Activated naive CD8-positive, alpha-beta T cell treated with anti-CD3 and anti-CD28 coated beads for 36 hours (primary cell): ENCODE results near the gene FSTL4. TPM values are rescaled to one million over a fixed set of nuclear protein-coding genes. Genes with fewer than 3 reads are reported as not detected.

Experiments used
- DNase-seq: peaks from one replicate; pipeline ENCODE4 v3.0.0; 2021
- H3K27ac Mint-ChIP-seq: one replicate; pipeline ENCODE4 v1.8.0; 2022; ENCODE audit warnings: mild to moderate bottlenecking, moderate library complexity, mixed read lengths
- H3K27me3 Mint-ChIP-seq: one replicate; pipeline ENCODE4 v1.8.0; 2022; ENCODE audit warnings: mild to moderate bottlenecking, mixed read lengths
- H3K36me3 Mint-ChIP-seq: one replicate; pipeline ENCODE4 v1.8.0; 2021; ENCODE audit warnings: mild to moderate bottlenecking, mixed read lengths
- H3K4me1 Mint-ChIP-seq: one replicate; pipeline ENCODE4 v1.8.0; 2021; ENCODE audit warnings: mixed read lengths
- H3K4me3 Mint-ChIP-seq: one replicate; pipeline ENCODE4 v1.8.0; 2022; ENCODE audit warnings: mild to moderate bottlenecking, moderate library complexity, mixed read lengths
- H3K9me3 Mint-ChIP-seq: one replicate; pipeline ENCODE4 v1.8.0; 2022; ENCODE audit warnings: mixed read lengths
- total RNA-seq, 2 experiments: library from RNA; stranded (reverse); gene quantifications; one replicate each; pipeline ENCODE4 v1.2.3, GENCODE V29; 2021

Gene FSTL4
- total RNA-seq, 2 experiments from 2014 or later, result 0.10 to 0.29 TPM

GRCh38 chr5:133273661-133274596 lies 338.4 kb downstream of the FSTL4 start:
- H3K36me3 Mint-ChIP-seq, result no peaks in the 10 kb centered on the region
- H3K27me3 Mint-ChIP-seq, result no peaks in the 10 kb centered on the region
- DNase-seq, result no peak
- H3K4me3 Mint-ChIP-seq, result no peak overlapping the region
- H3K9me3 Mint-ChIP-seq, result no peaks in the 10 kb centered on the region
- H3K4me1 Mint-ChIP-seq, result no peaks in the 10 kb centered on the region
- no peak overlapping the region for H3K27ac Mint-ChIP-seq

GRCh38 chr5:133272345-133272744 lies 340.0 kb downstream of the FSTL4 start:
- H3K4me1 Mint-ChIP-seq, result no peaks in the 10 kb centered on the region
- no peak overlapping the region for H3K4me3 Mint-ChIP-seq
- H3K27ac Mint-ChIP-seq, result no peak overlapping the region
- H3K36me3 Mint-ChIP-seq, result no peaks in the 10 kb centered on the region
- DNase-seq, result no peak
- no peaks in the 10 kb centered on the region for H3K27me3 Mint-ChIP-seq
- H3K9me3 Mint-ChIP-seq, result no peaks in the 10 kb centered on the region

GRCh38 chr5:133271606-133272005 lies 340.7 kb downstream of the FSTL4 start:
- H3K27ac Mint-ChIP-seq, result no peak overlapping the region
- no peak overlapping the region for H3K4me3 Mint-ChIP-seq
- no peaks in the 10 kb centered on the region for H3K27me3 Mint-ChIP-seq
- no peak for DNase-seq
- H3K9me3 Mint-ChIP-seq, result no peaks in the 10 kb centered on the region
- H3K4me1 Mint-ChIP-seq, result no peaks in the 10 kb centered on the region
- no peaks in the 10 kb centered on the region for H3K36me3 Mint-ChIP-seq

GRCh38 chr5:133269691-133270090 lies 342.6 kb downstream of the FSTL4 start:
- H3K9me3 Mint-ChIP-seq, result no peaks in the 10 kb centered on the region
- no peaks in the 10 kb centered on the region for H3K4me1 Mint-ChIP-seq
- no peaks in the 10 kb centered on the region for H3K36me3 Mint-ChIP-seq
- H3K4me3 Mint-ChIP-seq, result no peak overlapping the region
- H3K27ac Mint-ChIP-seq, result no peak overlapping the region
- no peaks in the 10 kb centered on the region for H3K27me3 Mint-ChIP-seq
- DNase-seq, result no peak

- Mint-ChIP-seq H3K4me3 (no peak overlapping the region), H3K36me3 (no peaks in the 10 kb centered on the region), H3K27me3 (no peaks in the 10 kb centered on the region), H3K9me3 (no peaks in the 10 kb centered on the region), H3K27ac (no peak overlapping the region), H3K4me1 (no peaks in the 10 kb centered on the region)
- no peak for DNase-seq
Measured at GRCh38 chr5:133267601-133268000, 344.7 kb downstream of the FSTL4 start.

GRCh38 chr5:133266966-133267365 lies 345.4 kb downstream of the FSTL4 start:
- no peak overlapping the region for H3K4me3 Mint-ChIP-seq
- H3K27ac Mint-ChIP-seq, result no peak overlapping the region
- H3K4me1 Mint-ChIP-seq, result no peaks in the 10 kb centered on the region
- no peaks in the 10 kb centered on the region for H3K36me3 Mint-ChIP-seq
- no peaks in the 10 kb centered on the region for H3K27me3 Mint-ChIP-seq
- no peak for DNase-seq
- no peaks in the 10 kb centered on the region for H3K9me3 Mint-ChIP-seq

- Mint-ChIP-seq H3K27ac (no peak overlapping the region), H3K4me3 (no peak overlapping the region), H3K36me3 (no peaks in the 10 kb centered on the region), H3K27me3 (no peaks in the 10 kb centered on the region), H3K4me1 (no peaks in the 10 kb centered on the region), H3K9me3 (no peaks in the 10 kb centered on the region)
- DNase-seq, result no peak
Measured at GRCh38 chr5:133266527-133266878, 345.8 kb downstream of the FSTL4 start.

GRCh38 chr5:133265720-133266526 lies 346.4 kb downstream of the FSTL4 start:
- Mint-ChIP-seq H3K9me3 (no peaks in the 10 kb centered on the region), H3K27me3 (no peaks in the 10 kb centered on the region), H3K4me3 (no peak overlapping the region), H3K27ac (no peak overlapping the region), H3K4me1 (no peaks in the 10 kb centered on the region), H3K36me3 (no peaks in the 10 kb centered on the region)
- DNase-seq, result no peak

GRCh38 chr5:133265257-133265656 lies 347.1 kb downstream of the FSTL4 start:
- Mint-ChIP-seq H3K9me3 (no peaks in the 10 kb centered on the region), H3K27me3 (no peaks in the 10 kb centered on the region), H3K4me3 (no peak overlapping the region), H3K27ac (no peak overlapping the region), H3K4me1 (peaks cover 2% of the 10 kb centered on the region), H3K36me3 (no peaks in the 10 kb centered on the region)
- no peak for DNase-seq

- DNase-seq, result no peak
- no peaks in the 10 kb centered on the region for H3K9me3 Mint-ChIP-seq
- H3K4me3 Mint-ChIP-seq, result no peak overlapping the region
- H3K4me1 Mint-ChIP-seq, result peaks cover 19% of the 10 kb centered on the region
- H3K36me3 Mint-ChIP-seq, result no peaks in the 10 kb centered on the region
- no peak overlapping the region for H3K27ac Mint-ChIP-seq
- no peaks in the 10 kb centered on the region for H3K27me3 Mint-ChIP-seq
Measured at GRCh38 chr5:133262690-133263089, 349.7 kb downstream of the FSTL4 start.

- DNase-seq, result no peak
- H3K9me3 Mint-ChIP-seq, result no peaks in the 10 kb centered on the region
- H3K4me3 Mint-ChIP-seq, result no peak overlapping the region
- H3K27me3 Mint-ChIP-seq, result no peaks in the 10 kb centered on the region
- no peaks in the 10 kb centered on the region for H3K36me3 Mint-ChIP-seq
- H3K27ac Mint-ChIP-seq, result no peak overlapping the region
- H3K4me1 Mint-ChIP-seq, result peaks cover 19% of the 10 kb centered on the region
Measured at GRCh38 chr5:133261993-133262392, 350.3 kb downstream of the FSTL4 start.

- no peaks in the 10 kb centered on the region for H3K9me3 Mint-ChIP-seq
- H3K27ac Mint-ChIP-seq, result no peak overlapping the region
- DNase-seq, result no peak
- no peaks in the 10 kb centered on the region for H3K36me3 Mint-ChIP-seq
- peaks cover 19% of the 10 kb centered on the region for H3K4me1 Mint-ChIP-seq
- no peaks in the 10 kb centered on the region for H3K27me3 Mint-ChIP-seq
- no peak overlapping the region for H3K4me3 Mint-ChIP-seq
Measured at GRCh38 chr5:133260715-133261114, 351.6 kb downstream of the FSTL4 start.

- Mint-ChIP-seq H3K36me3 (no peaks in the 10 kb centered on the region), H3K4me3 (no peak overlapping the region)
- DNase-seq, result no peak
Measured at GRCh38 chr5:133259199-133259997, 352.9 kb downstream of the FSTL4 start.

GRCh38 chr5:133257977-133258376 lies 354.4 kb downstream of the FSTL4 start:
- no peak for DNase-seq
- Mint-ChIP-seq H3K9me3 (no peaks in the 10 kb centered on the region), H3K36me3 (no peaks in the 10 kb centered on the region), H3K4me1 (peaks cover 19% of the 10 kb centered on the region), H3K27ac (no peak overlapping the region), H3K4me3 (no peak overlapping the region), H3K27me3 (no peaks in the 10 kb centered on the region)

More at GRCh38 chr5:133259199-133259997, 352.9 kb downstream of the FSTL4 start:
- Mint-ChIP-seq H3K4me1 (peaks cover 19% of the 10 kb centered on the region), H3K27ac (no peak overlapping the region), H3K27me3 (no peaks in the 10 kb centered on the region), H3K9me3 (no peaks in the 10 kb centered on the region)

GRCh38 chr5:133256276-133256675 lies 356.1 kb downstream of the FSTL4 start:
- H3K4me3 Mint-ChIP-seq, result no peak overlapping the region
- peaks cover 19% of the 10 kb centered on the region for H3K4me1 Mint-ChIP-seq
- H3K36me3 Mint-ChIP-seq, result no peaks in the 10 kb centered on the region
- no peak overlapping the region for H3K27ac Mint-ChIP-seq
- no peaks in the 10 kb centered on the region for H3K9me3 Mint-ChIP-seq
- no peak for DNase-seq
- H3K27me3 Mint-ChIP-seq, result no peaks in the 10 kb centered on the region
